Smooth muscle cell (in vitro differentiated cells): ENCODE data around the gene ADO. TPM values are rescaled to one million over a fixed set of nuclear protein-coding genes. Genes with fewer than 3 reads are reported as not detected.
A peak's percentile ranks its signal among the peaks of the same experiment; 100 is the strongest.

Experiments
- DNase-seq: peaks from one replicate; lab custom pipeline; 2025; ENCODE audit not compliant: unreplicated experiment; lab: John Stamatoyannopoulos, UW
- H2AFZ ChIP-seq: fragments of 200-600 bp; sonication (generic); 2 replicates; pipeline ENCODE4 v1.6.0; 2016; ENCODE audit warnings: antibody characterized with exemption, low read depth, mild to moderate bottlenecking
- H3F3A ChIP-seq: fragments of 200-600 bp; sonication (generic); 2 replicates; pipeline ENCODE4 v1.6.0; 2017; ENCODE audit warnings: antibody characterized with exemption, low read depth
- H3K27ac ChIP-seq: fragments of 200-600 bp; sonication (generic); 2 replicates; pipeline ENCODE4 v1.5.1; 2016; ENCODE audit warnings: low read depth, mild to moderate bottlenecking
- H3K27me3 ChIP-seq: fragments of 200-600 bp; sonication (generic); 2 replicates; pipeline ENCODE4 v1.6.1; 2016; ENCODE audit warnings: low read depth, mild to moderate bottlenecking
- H3K36me3 ChIP-seq: fragments of 200-600 bp; sonication (generic); 2 replicates; pipeline ENCODE4 v1.5.1; 2016; ENCODE audit warnings: low read depth
- H3K4me1 ChIP-seq: fragments of 200-600 bp; sonication (generic); 2 replicates; pipeline ENCODE4 v1.5.1; 2016; ENCODE audit warnings: low read depth
- H3K4me2 ChIP-seq: fragments of 200-600 bp; sonication (generic); 2 replicates; pipeline ENCODE4 v1.6.0; 2016; ENCODE audit warnings: mild to moderate bottlenecking
- H3K4me3 ChIP-seq: fragments of 200-600 bp; sonication (generic); 2 replicates; pipeline ENCODE4 v1.5.1; 2016; ENCODE audit warnings: mild to moderate bottlenecking
- H3K79me2 ChIP-seq: fragments of 200-600 bp; sonication (generic); 2 replicates; pipeline ENCODE4 v1.6.0; 2016; ENCODE audit warnings: low read depth, mild to moderate bottlenecking
- H3K9ac ChIP-seq: fragments of 200-600 bp; sonication (generic); 2 replicates; pipeline ENCODE4 v1.6.0; 2016; ENCODE audit warnings: low read depth
- H3K9me3 ChIP-seq: fragments of 200-600 bp; sonication (generic); replicated peaks from 2 replicates; pipeline ENCODE4 v1.5.1; 2016; ENCODE audit warnings: low read depth
- H4K20me1 ChIP-seq: fragments of 200-600 bp; sonication (generic); 2 replicates; pipeline ENCODE4 v1.6.0; 2016; ENCODE audit warnings: low read depth
- CTCF ChIP-seq: fragments of 200-600 bp; sonication (generic); IDR thresholded peaks from 2 replicates; pipeline ENCODE4 v1.5.1; 2017; ENCODE audit warnings: borderline replicate concordance, mild to moderate bottlenecking, antibody characterized with exemption; ENCODE audit not compliant: insufficient read depth, poor library complexity, severe bottlenecking
- WGBS: methylation state at CpG from one replicate; pipeline ENCODE4 v1.1.7; 2016; ENCODE audit warnings: low lambda C conversion rate; 5-methylcytosine and 5-hydroxymethylcytosine counted together
- polyA plus RNA-seq: library from polyadenylated mRNA; unstranded; fragments of >200 nt; fragmentation: Nextera tagmentation; extraction: Ambion mirVana; gene quantifications from 2 replicates; pipeline ENCODE4 v1.2.1, GENCODE V29; 2016
- total RNA-seq: library from RNA; depleted of rRNA; stranded (reverse); fragments of >200 nt; gene quantifications from 2 replicates; pipeline ENCODE4 v1.2.3, GENCODE V29; 2014

Gene ADO
- total and polyA plus RNA-seq, 2 experiments from 2014 or later, result 11.9 to 32.4 TPM

GRCh38 chr10:62818426-62819011, 14.0 kb downstream of the ADO start:
- whole genome bisulfite sequencing, result 3% methylated on average over 44 of the region's 65 CpGs
- Histone ChIP-seq H2AFZ (no peak overlapping the region), H3K27me3 (peaks cover 17% of the 10 kb centered on the region)

GRCh38 chr10:62819141-62819920, 14.8 kb downstream of the ADO start:
- 49% methylated on average over 19 of the region's 19 CpGs for WGBS
- no peak for TF ChIP-seq CTCF
- no peak for DNase-seq
- peaks cover 18% of the 10 kb centered on the region for H3K27me3 ChIP-seq
- H3F3A ChIP-seq, result peaks cover 15% of the 10 kb centered on the region
- no peaks in the 10 kb centered on the region for H3K9me3 ChIP-seq
- peaks cover 6% of the 10 kb centered on the region for H3K4me1 ChIP-seq
- H3K36me3 ChIP-seq, result no peaks in the 10 kb centered on the region
- peak overlapping the region; percentile 87 for H3K4me2 ChIP-seq
- no peak overlapping the region for H2AFZ ChIP-seq
- peak overlapping the region; percentile 24 for H3K27ac ChIP-seq
- peaks cover 18% of the 10 kb centered on the region for H3K79me2 ChIP-seq
- no peak overlapping the region for H3K9ac ChIP-seq
- peak overlapping the region; percentile 68 for H3K4me3 ChIP-seq
- H4K20me1 ChIP-seq, result peaks cover 18% of the 10 kb centered on the region

More at GRCh38 chr10:62818426-62819011, 14.0 kb downstream of the ADO start:
- Histone ChIP-seq H3K4me1 (peaks cover 6% of the 10 kb centered on the region), H3K79me2 (peaks cover 26% of the 10 kb centered on the region), H3K9ac (no peak overlapping the region), H3K27ac (no peak overlapping the region), H4K20me1 (peaks cover 26% of the 10 kb centered on the region), H3K4me2 (peak overlapping the region; percentile 87), H3F3A (peaks cover 15% of the 10 kb centered on the region), H3K4me3 (peak overlapping the region; percentile 68), H3K36me3 (no peaks in the 10 kb centered on the region), H3K9me3 (no peaks in the 10 kb centered on the region)
- DNase-seq, result peak; percentile 41
- peak; percentile 38 for TF ChIP-seq CTCF

- H3K4me2 ChIP-seq, result no peak overlapping the region
- H3K4me1 ChIP-seq, result peaks cover 6% of the 10 kb centered on the region
- no peak overlapping the region for H3K9ac ChIP-seq
- no peak overlapping the region for H3K4me3 ChIP-seq
- H3K27me3 ChIP-seq, result peaks cover 18% of the 10 kb centered on the region
- H3F3A ChIP-seq, result peaks cover 15% of the 10 kb centered on the region
- no peak overlapping the region for H2AFZ ChIP-seq
- peaks cover 5% of the 10 kb centered on the region for H4K20me1 ChIP-seq
- 65% methylated on average over 5 of the region's 5 CpGs for WGBS
- no peak for TF ChIP-seq CTCF
- H3K9me3 ChIP-seq, result no peaks in the 10 kb centered on the region
- no peak for DNase-seq
- H3K79me2 ChIP-seq, result peaks cover 6% of the 10 kb centered on the region
- H3K27ac ChIP-seq, result no peak overlapping the region
- no peaks in the 10 kb centered on the region for H3K36me3 ChIP-seq
These were observed 16.1 kb downstream of the ADO start for GRCh38 chr10:62820586-62820985.
